Urinary bladder (tissue), 4 donors: ENCODE data around the gene CSF1. TPM values are rescaled to one million over a fixed set of nuclear protein-coding genes. Genes with fewer than 3 reads are reported as not detected.

Experiments
- DNase-seq: peaks from one replicate; pipeline ENCODE4 v3.0.0-alpha.2; 2015; ENCODE audit errors: extremely low spot score
- H3K27ac ChIP-seq: one replicate; pipeline ENCODE4 v1.5.1; 2013; ENCODE audit warnings: low read depth, mild to moderate bottlenecking, moderate library complexity
- H3K36me3 ChIP-seq: one replicate; pipeline ENCODE4 v1.6.1; 2013; ENCODE audit warnings: mild to moderate bottlenecking, moderate library complexity; ENCODE audit not compliant: insufficient read depth
- H3K4me1 ChIP-seq: one replicate; pipeline ENCODE4 v1.6.1; 2013; ENCODE audit warnings: mild to moderate bottlenecking, moderate library complexity; ENCODE audit not compliant: insufficient read depth
- H3K4me3 ChIP-seq: one replicate; pipeline ENCODE4 v1.5.1; 2013; ENCODE audit warnings: low read depth, low read length
- WGBS: extraction: QIAGEN DNeasy Blood & Tissue Kit; methylation state at CpG from one replicate; pipeline ENCODE4 v1.1.7; 2013; 5-methylcytosine and 5-hydroxymethylcytosine counted together
- polyA plus RNA-seq: library from polyadenylated mRNA; stranded (reverse); fragments of 200-250 nt; gene quantifications from one replicate; pipeline ENCODE4 v1.2.3, GENCODE V29; 2013
- total RNA-seq: library from RNA; depleted of rRNA; stranded (reverse); fragments of >200 nt; gene quantifications from one replicate; pipeline ENCODE4 v1.2.3, GENCODE V29; 2014
- donor health status: healthy with polysubstance abuse.
- donor health status: healthy.

Gene CSF1
- total and polyA plus RNA-seq, 2 donors: 10.9 to 56.2 TPM

- H3K36me3 ChIP-seq: no peaks in the 10 kb centered on the region
- no peak overlapping the region for H3K4me3 ChIP-seq
- no peak for DNase-seq
- WGBS: 89% methylated on average over 2 of the region's 2 CpGs
- no peaks in the 10 kb centered on the region for H3K4me1 ChIP-seq
- peak overlapping the region; percentile 50 for H3K27ac ChIP-seq
Measured at GRCh38 chr1:109926662-109927300, 16.1 kb downstream of the CSF1 start.

GRCh38 chr1:109927356-109927755, 16.7 kb downstream of the CSF1 start:
- peak overlapping the region; percentile 50 for H3K27ac ChIP-seq
- 79% methylated on average over 7 of the region's 7 CpGs for WGBS
- no peaks in the 10 kb centered on the region for H3K4me1 ChIP-seq
- no peak overlapping the region for H3K4me3 ChIP-seq
- H3K36me3 ChIP-seq: no peaks in the 10 kb centered on the region
- no peak for DNase-seq

GRCh38 chr1:109927911-109928321, 17.3 kb downstream of the CSF1 start:
- H3K4me1 ChIP-seq: no peaks in the 10 kb centered on the region
- WGBS: 32% methylated on average over 6 of the region's 6 CpGs
- H3K27ac ChIP-seq: peak overlapping the region; percentile 32
- no peaks in the 10 kb centered on the region for H3K36me3 ChIP-seq
- peak; percentile 43 for DNase-seq
- no peak overlapping the region for H3K4me3 ChIP-seq

DNA sequence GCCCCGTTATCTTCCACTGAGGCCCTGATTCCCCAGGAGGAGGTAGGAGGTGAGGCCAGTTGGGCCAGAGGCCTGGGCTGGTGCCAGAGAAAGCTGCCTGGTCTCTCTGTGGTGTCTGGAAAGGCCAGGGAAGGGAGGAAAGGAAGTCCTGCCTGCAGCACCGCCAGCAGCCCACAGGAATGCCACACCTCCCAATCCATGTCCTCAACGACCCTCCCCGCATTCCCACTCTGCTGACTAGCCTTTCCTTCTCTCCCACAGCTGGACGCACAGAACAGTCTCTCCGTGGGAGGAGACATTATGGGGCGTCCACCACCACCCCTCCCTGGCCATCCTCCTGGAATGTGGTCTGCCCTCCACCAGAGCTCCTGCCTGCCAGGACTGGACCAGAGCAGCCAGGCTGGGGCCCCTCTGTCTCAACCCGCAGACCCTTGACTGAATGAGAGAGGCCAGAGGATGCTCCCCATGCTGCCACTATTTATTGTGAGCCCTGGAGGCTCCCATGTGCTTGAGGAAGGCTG, 18.0 kb downstream of the CSF1 start:
- DNase-seq: no peak
- 41% methylated on average over 8 of the region's 8 CpGs for WGBS
- Histone ChIP-seq H3K36me3 (no peaks in the 10 kb centered on the region), H3K4me1 (no peaks in the 10 kb centered on the region), H3K4me3 (no peak overlapping the region), H3K27ac (peak overlapping the region; percentile 32)

DNA sequence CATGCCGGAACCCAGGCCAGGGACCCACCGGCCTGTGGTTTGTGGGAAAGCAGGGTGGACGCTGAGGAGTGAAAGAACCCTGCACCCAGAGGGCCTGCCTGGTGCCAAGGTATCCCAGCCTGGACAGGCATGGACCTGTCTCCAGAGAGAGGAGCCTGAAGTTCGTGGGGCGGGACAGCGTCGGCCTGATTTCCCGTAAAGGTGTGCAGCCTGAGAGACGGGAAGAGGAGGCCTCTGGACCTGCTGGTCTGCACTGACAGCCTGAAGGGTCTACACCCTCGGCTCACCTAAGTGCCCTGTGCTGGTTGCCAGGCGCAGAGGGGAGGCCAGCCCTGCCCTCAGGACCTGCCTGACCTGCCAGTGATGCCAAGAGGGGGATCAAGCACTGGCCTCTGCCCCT, 18.5 kb downstream of the CSF1 start:
- no peaks in the 10 kb centered on the region for H3K4me1 ChIP-seq
- DNase-seq: no peak
- WGBS: 90% methylated on average over 11 of the region's 11 CpGs

GRCh38 chr1:109929588-109930251, 19.1 kb downstream of the CSF1 start:
- WGBS: 84% methylated on average over 11 of the region's 11 CpGs
- H3K36me3 ChIP-seq: no peaks in the 10 kb centered on the region
- no peak for DNase-seq
- H3K4me1 ChIP-seq: no peaks in the 10 kb centered on the region
- H3K27ac ChIP-seq: peak overlapping the region; percentile 64
- no peak overlapping the region for H3K4me3 ChIP-seq

More for the DNA sequence above, 18.5 kb downstream of the CSF1 start:
- H3K4me3 ChIP-seq: no peak overlapping the region
- peak overlapping the region; percentile 64 for H3K27ac ChIP-seq
- H3K36me3 ChIP-seq: no peaks in the 10 kb centered on the region

DNA sequence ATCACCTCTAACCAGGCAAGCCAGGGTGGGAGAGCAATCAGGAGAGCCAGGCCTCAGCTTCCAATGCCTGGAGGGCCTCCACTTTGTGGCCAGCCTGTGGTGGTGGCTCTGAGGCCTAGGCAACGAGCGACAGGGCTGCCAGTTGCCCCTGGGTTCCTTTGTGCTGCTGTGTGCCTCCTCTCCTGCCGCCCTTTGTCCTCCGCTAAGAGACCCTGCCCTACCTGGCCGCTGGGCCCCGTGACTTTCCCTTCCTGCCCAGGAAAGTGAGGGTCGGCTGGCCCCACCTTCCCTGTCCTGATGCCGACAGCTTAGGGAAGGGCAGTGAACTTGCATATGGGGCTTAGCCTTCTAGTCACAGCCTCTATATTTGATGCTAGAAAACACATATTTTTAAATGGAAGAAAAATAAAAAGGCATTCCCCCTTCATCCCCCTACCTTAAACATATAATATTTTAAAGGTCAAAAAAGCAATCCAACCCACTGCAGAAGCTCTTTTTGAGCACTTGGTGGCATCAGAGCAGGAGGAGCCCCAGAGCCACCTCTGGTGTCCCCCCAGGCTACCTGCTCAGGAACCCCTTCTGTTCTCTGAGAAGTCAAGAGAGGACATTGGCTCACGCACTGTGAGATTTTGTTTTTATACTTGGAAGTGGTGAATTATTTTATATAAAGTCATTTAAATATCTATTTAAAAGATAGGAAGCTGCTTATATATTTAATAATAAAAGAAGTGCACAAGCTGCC, 19.8 kb downstream of the CSF1 start:
- H3K36me3 ChIP-seq: no peaks in the 10 kb centered on the region
- no peak overlapping the region for H3K4me3 ChIP-seq
- no peaks in the 10 kb centered on the region for H3K4me1 ChIP-seq
- H3K27ac ChIP-seq: no peak overlapping the region
- no peak for DNase-seq
- 93% methylated on average over 9 of the region's 9 CpGs for WGBS

GRCh38 chr1:109931189-109931731, 20.6 kb downstream of the CSF1 start:
- DNase-seq: no peak
- peak overlapping the region; percentile 14 for H3K27ac ChIP-seq
- no peak overlapping the region for H3K4me3 ChIP-seq
- H3K36me3 ChIP-seq: no peaks in the 10 kb centered on the region
- H3K4me1 ChIP-seq: no peaks in the 10 kb centered on the region
- 32% methylated on average over 10 of the region's 10 CpGs for whole genome bisulfite sequencing

GRCh38 chr1:109931911-109932636, 21.4 kb downstream of the CSF1 start:
- no peaks in the 10 kb centered on the region for H3K4me1 ChIP-seq
- WGBS: 97% methylated on average over 3 of the region's 3 CpGs
- no peak overlapping the region for H3K4me3 ChIP-seq
- no peak for DNase-seq
- no peaks in the 10 kb centered on the region for H3K36me3 ChIP-seq
- no peak overlapping the region for H3K27ac ChIP-seq

- no peaks in the 10 kb centered on the region for H3K36me3 ChIP-seq
- no peak overlapping the region for H3K27ac ChIP-seq
- no peak overlapping the region for H3K4me3 ChIP-seq
- 93% methylated on average over 5 of the region's 5 CpGs for WGBS
- no peaks in the 10 kb centered on the region for H3K4me1 ChIP-seq
- no peak for DNase-seq
Measured at GRCh38 chr1:109932679-109933078, 22.0 kb downstream of the CSF1 start.

GRCh38 chr1:109933856-109934711, 23.4 kb downstream of the CSF1 start:
- Histone ChIP-seq H3K4me3 (no peak overlapping the region), H3K36me3 (no peaks in the 10 kb centered on the region), H3K4me1 (no peaks in the 10 kb centered on the region), H3K27ac (no peak overlapping the region)
- 58% methylated on average over 10 of the region's 10 CpGs for WGBS
- no peak for DNase-seq

GRCh38 chr1:109935451-109935900, 24.8 kb downstream of the CSF1 start:
- WGBS: 68% methylated on average over 4 of the region's 4 CpGs
- no peaks in the 10 kb centered on the region for H3K4me1 ChIP-seq
- H3K36me3 ChIP-seq: no peaks in the 10 kb centered on the region
- no peak overlapping the region for H3K27ac ChIP-seq
- no peak overlapping the region for H3K4me3 ChIP-seq
- no peak for DNase-seq
